HCT116 (cell line): ENCODE measurements around the gene DPYSL4. TPM values are rescaled to one million over a fixed set of nuclear protein-coding genes. Genes with fewer than 3 reads are reported as not detected.

Experiments
- ATAC-seq: fragments of 200-7000 bp; cut with Tn5 transposase; 2 replicates; pipeline ENCODE4 v1.9.1; 2020; ENCODE audit warnings: mild to moderate bottlenecking, moderate library complexity
- BruUV-seq: library from RNA; stranded (reverse); fragments of 400-500 nt; replicated peaks from 2 replicates; lab custom pipeline; 2021; lab: Mats Ljungman, UMichigan
- CTCF ChIA-PET: fragments of 300-600 bp; sonication (Branson Sonifier 250); formaldehyde crosslinking; loops from one replicate; lab custom pipeline; 2021; ENCODE audit warnings: antibody characterized with exemption; lab: Charles Lee
- POLR2A ChIA-PET: fragments of 300-600, 350-600 bp; sonication (Branson Sonifier 250); formaldehyde crosslinking; loops from one replicate; lab custom pipeline; 2021; ENCODE audit warnings: antibody characterized with exemption; lab: Charles Lee
- RAD21 ChIA-PET, 2 experiments: fragments of 300-600 bp; sonication (Branson Sonifier 250); formaldehyde crosslinking; loops; one replicate each; lab custom pipeline; 2023; ENCODE audit warnings: low total read pairs in 2 of 2; ENCODE audit not compliant: uncharacterized antibody in 2 of 2, unreplicated experiment in 2 of 2, low non-redundant PET in 1 of 2; lab: Charles Lee
- DNase-seq: peaks from one replicate; pipeline ENCODE4 v3.0.0-alpha.2; 2010; ENCODE audit warnings: low read depth, low spot score
- H2AFZ ChIP-seq: fragments of 200-600 bp; shearing (Covaris generic), sonication (generic); 2 replicates; pipeline ENCODE4 v1.6.1; 2017; ENCODE audit warnings: low read depth, mixed run types, mixed read lengths, antibody characterized with exemption, low read length; ENCODE audit not compliant: poor library complexity, severe bottlenecking
- H3K27ac ChIP-seq: 2 replicates; pipeline ENCODE4 v1.5.1; 2012; ENCODE audit warnings: low read depth, low read length
- H3K27me3 ChIP-seq: fragments of 200-600 bp; sonication (generic); 2 replicates; pipeline ENCODE4 v1.6.1; 2016; ENCODE audit warnings: mixed run types, low read length, mixed read lengths; ENCODE audit not compliant: insufficient read depth
- H3K36me3 ChIP-seq, 2 experiments: fragments of 200-500 bp in 1 of 2; fragments of 200-600 bp in 1 of 2; sonication (Bioruptor generic) in 1 of 2; sonication (generic) in 1 of 2; 2 replicates each; pipeline versions ENCODE4 v1.5.1 to v1.6.1; 2014 to 2016; ENCODE audit warnings: low read length in 2 of 2, inconsistent platforms in 1 of 2, mixed read lengths in 1 of 2, mixed run types in 1 of 2; ENCODE audit not compliant: insufficient read depth in 2 of 2, control insufficient read depth in 1 of 2
- H3K4me1 ChIP-seq, 2 experiments: fragments of 200-600 bp in 1 of 2; sonication (generic) in 1 of 2; 2 replicates each; pipeline versions ENCODE4 v1.5.1 to v1.6.1; 2012 to 2017; ENCODE audit warnings: low read length in 2 of 2, inconsistent platforms in 1 of 2, mild to moderate bottlenecking in 1 of 2, mixed read lengths in 1 of 2, mixed run types in 1 of 2, moderate library complexity in 1 of 2; ENCODE audit not compliant: insufficient read depth in 2 of 2, control insufficient read depth in 1 of 2
- H3K4me2 ChIP-seq: fragments of 200-600 bp; sonication (generic); 2 replicates; pipeline ENCODE4 v1.6.1; 2017; ENCODE audit warnings: mixed run types, low read length, mixed read lengths
- H3K4me3 ChIP-seq, 2 experiments: fragments of 200-600 bp in 1 of 2; sonication (generic) in 1 of 2; replicated peaks in 1 of 2; 2 replicates each; pipeline ENCODE4 v1.5.1; 2011 to 2016; ENCODE audit warnings: low read length in 2 of 2, control low read depth in 1 of 2, low read depth in 1 of 2, mild to moderate bottlenecking in 1 of 2, mixed read lengths in 1 of 2, mixed run types in 1 of 2
- H3K79me2 ChIP-seq: fragments of 200-600 bp; sonication (generic); 2 replicates; pipeline ENCODE4 v1.6.1; 2017; ENCODE audit warnings: mild to moderate bottlenecking, mixed run types, low read length, moderate library complexity, mixed read lengths; ENCODE audit not compliant: insufficient read depth
- H3K9ac ChIP-seq: fragments of 200-600 bp; sonication (generic); 2 replicates; pipeline ENCODE4 v1.6.1; 2016; ENCODE audit warnings: low read length, mixed read lengths
- H3K9me2 ChIP-seq: fragments of 200-600 bp; sonication (generic), shearing (Covaris generic); 2 replicates; pipeline ENCODE4 v1.6.1; 2017; ENCODE audit warnings: mixed run types, mild to moderate bottlenecking, moderate library complexity; ENCODE audit not compliant: insufficient read depth
- H3K9me3 ChIP-seq, 2 experiments: fragments of 200-500 bp in 1 of 2; fragments of 200-600 bp in 1 of 2; sonication (Bioruptor generic) in 1 of 2; sonication (generic) in 1 of 2; 2 replicates each; pipeline ENCODE4 v1.6.1; 2014 to 2017; ENCODE audit warnings: low read length in 2 of 2, mixed read lengths in 2 of 2, inconsistent platforms in 1 of 2, low read depth in 1 of 2, mild to moderate bottlenecking in 1 of 2, mixed run types in 1 of 2, moderate library complexity in 1 of 2; ENCODE audit not compliant: control insufficient read depth in 1 of 2, insufficient read depth in 1 of 2
- H4K20me1 ChIP-seq: fragments of 200-600 bp; sonication (generic), shearing (Covaris generic); 2 replicates; pipeline ENCODE4 v1.6.1; 2017; ENCODE audit warnings: mixed run types, mild to moderate bottlenecking, moderate library complexity; ENCODE audit not compliant: insufficient read depth
- CBX3 ChIP-seq: IDR thresholded peaks from 2 replicates; pipeline ENCODE4 v1.6.1; 2012; ENCODE audit warnings: low read depth
- EGR1 ChIP-seq: IDR thresholded peaks from 2 replicates; pipeline ENCODE4 v1.6.1; 2012; ENCODE audit warnings: low read depth
- EZH2 ChIP-seq: fragments of 200-600 bp; sonication (generic); IDR thresholded peaks from 2 replicates; pipeline ENCODE4 v1.6.1; 2017; ENCODE audit warnings: antibody characterized with exemption, mixed run types
- EZH2phosphoT487 ChIP-seq: fragments of 200-600 bp; IDR thresholded peaks from 2 replicates; pipeline ENCODE4 v1.6.1; 2018; ENCODE audit warnings: antibody characterized with exemption, borderline replicate concordance
- FOSL1 ChIP-seq: IDR thresholded peaks from 2 replicates; pipeline ENCODE4 v1.6.1; 2012; ENCODE audit warnings: low read depth
- MAX ChIP-seq: IDR thresholded peaks from 2 replicates; pipeline ENCODE4 v1.6.1; 2012
- POLR2AphosphoS5 ChIP-seq: IDR thresholded peaks from 2 replicates; pipeline ENCODE4 v1.6.1; 2011; ENCODE audit warnings: mild to moderate bottlenecking, low read depth, low read length, moderate library complexity
- RAD21 ChIP-seq: IDR thresholded peaks from 2 replicates; pipeline ENCODE4 v1.6.1; 2012; ENCODE audit warnings: low read depth, mild to moderate bottlenecking
- SRF ChIP-seq: IDR thresholded peaks from 2 replicates; pipeline ENCODE4 v1.6.1; 2012; ENCODE audit warnings: low read depth
- TCF7L2 ChIP-seq: IDR thresholded peaks from 2 replicates; pipeline ENCODE4 v1.7.0; 2011; ENCODE audit warnings: borderline replicate concordance, inconsistent platforms; ENCODE audit not compliant: insufficient read depth, insufficient read length; ENCODE audit errors: extremely low read depth
- YY1 ChIP-seq: IDR thresholded peaks from 2 replicates; pipeline ENCODE4 v1.6.1; 2011; ENCODE audit warnings: low read length, low read depth, moderate library complexity, mild to moderate bottlenecking; ENCODE audit not compliant: insufficient replicate concordance; ENCODE audit errors: extremely low read depth
- ZBTB33 ChIP-seq: IDR thresholded peaks from 2 replicates; pipeline ENCODE4 v1.6.1; 2011; ENCODE audit warnings: mild to moderate bottlenecking, low read length, moderate library complexity; ENCODE audit not compliant: insufficient replicate concordance; ENCODE audit errors: extremely low read depth
- ZFX ChIP-seq: fragments of 450-650 bp; IDR thresholded peaks from 2 replicates; pipeline ENCODE4 v1.6.1; 2017
- ZNF274 ChIP-seq: fragments of 200-500 bp; sonication (Bioruptor generic); IDR thresholded peaks from 2 replicates; pipeline ENCODE4 v1.6.1; 2014; ENCODE audit warnings: mild to moderate bottlenecking, low read depth, low read length, inconsistent platforms
- intact Hi-C: fragments of 100-400 bp; cut with micrococcal nuclease; formaldehyde crosslinking; loops from 2 replicates; pipeline ENCODE4 v1.10.0; 2022
- total RNA-seq: library from RNA; stranded (reverse); gene quantifications from one replicate; pipeline ENCODE4 v1.2.1, GENCODE V29; 2021; ENCODE audit not compliant: unreplicated experiment

The DPYSL4 gene
- total RNA-seq, 1 experiment from 2014 or later, result 5.4 TPM

GRCh38 chr10:132154440-132154839 is 32.3 kb upstream of the DPYSL4 start:
- CTCF ChIA-PET, result no interaction called here
- no peak overlapping the region for H3K4me2 ChIP-seq

More at GRCh38 chr10:132154440-132154839, 32.3 kb upstream of the DPYSL4 start:
- H4K20me1 ChIP-seq, result no peaks in the 10 kb centered on the region
- H3K27me3 ChIP-seq, result no peaks in the 10 kb centered on the region
- no peak for ATAC-seq
- H3K36me3 ChIP-seq, result no peaks in the 10 kb centered on the region
- H3K9me3 ChIP-seq, result no peaks in the 10 kb centered on the region
- no TSS peak for BruUV-seq
- H3K9me2 ChIP-seq, result no peaks in the 10 kb centered on the region
- no peaks in the 10 kb centered on the region for H3K4me1 ChIP-seq
- no peak overlapping the region for H3K9ac ChIP-seq
- H3K4me3 ChIP-seq, result no peak overlapping the region
- intact Hi-C loops, result no loop called here
- POLR2A ChIA-PET, result no interaction called here
- TF ChIP-seq SRF (no peak), FOSL1 (no peak), ZNF274 (no peak), EZH2 (no peak), ZBTB33 (no peak), RAD21 (no peak), POLR2AphosphoS5 (no peak), MAX (no peak), CBX3 (no peak), YY1 (no peak), TCF7L2 (no peak), EGR1 (no peak), ZFX (no peak), EZH2phosphoT487 (no peak)
- TF ChIP-seq, all 23 proteins: peak for 0
- no peak overlapping the region for H3K27ac ChIP-seq
- DNase-seq, result no peak
- RAD21 ChIA-PET, result no interaction called here
- H3K79me2 ChIP-seq, result no peaks in the 10 kb centered on the region
- no peak overlapping the region for H2AFZ ChIP-seq
